ENCODE measurements around the gene MTG1. TPM values are rescaled to one million over a fixed set of nuclear protein-coding genes. Genes with fewer than 3 reads are reported as not detected.

The MTG1 gene
- total and polyA plus RNA-seq, 12 donors, result 17.4 to 36.2 (median 23.8) TPM

- DNase-seq, result no peak
- H3K4me3 ChIP-seq, result peak overlapping the region; percentile 49 to 68 (median 64)
- no peak for TF ChIP-seq CTCF (IDR thresholded peaks at IDR 0.05)
- H3K27ac ChIP-seq, result peak overlapping the region in 8 of 10 donors; percentile 63 to 86 (median 74)
- H3K4me1 ChIP-seq, result peaks cover 4 to 27% (median 15%) of the 10 kb centered on the region in 9 donors
- H3K27me3 ChIP-seq, result no peaks in the 10 kb centered on the region
- H3K36me3 ChIP-seq, result peaks cover 0 to 5% (median 0%) of the 10 kb centered on the region in 9 donors
- 50 to 51% methylated on average over 27 of the region's 27 CpGs for WGBS, 2 donors
- peak in 2 of 8 donors; percentile 1 to 3 for ATAC-seq
- intact Hi-C loops (cut with DNase I), result no loop called here
- peaks cover 0 to 6% (median 0%) of the 10 kb centered on the region in 11 donors for H3K9me3 ChIP-seq
These were observed 37.2 kb upstream of the MTG1 start for GRCh38 chr10:133356549-133357284.

- TF ChIP-seq CTCF (IDR thresholded peaks at IDR 0.05), result no peak
- peak; percentile 58 to 87 (median 80) for ATAC-seq
- DNase-seq, result peak; percentile 64 to 66
- peaks cover 0 to 6% (median 0%) of the 10 kb centered on the region in 11 donors for H3K9me3 ChIP-seq
- peak within 1 kb of the TSS in 9 of 10 donors; percentile 63 to 86 (median 73) for H3K27ac ChIP-seq
- intact Hi-C loops (cut with DNase I), result no loop called here
- H3K27me3 ChIP-seq, result no peaks in the 10 kb centered on the region
- peaks cover 0 to 13% (median 0%) of the 10 kb centered on the region in 9 donors for H3K36me3 ChIP-seq
- WGBS, 2 donors, result 2% methylated on average over 70 to 80 of the region's 83 CpGs
- H3K4me3 ChIP-seq, result peak within 1 kb of the TSS; percentile 49 to 68 (median 64)
- peaks cover 4 to 27% (median 15%) of the 10 kb centered on the region in 9 donors for H3K4me1 ChIP-seq
These were observed 36.4 kb upstream of the MTG1 start, which contains the start of gene FUOM for GRCh38 chr10:133357285-133358161. FUOM (minus strand) TSS chr10:133358019; CDS start chr10:133358007, 12 bp downstream.

GRCh38 chr10:133358162-133358924 is 35.6 kb upstream of the MTG1 start:
- ATAC-seq (peak; percentile 1 to 52 (median 42)), DNase-seq (peak in 1 of 2 donors; percentile 60)
- intact Hi-C loops (cut with DNase I), result no loop called here
- H3K4me1 ChIP-seq, result peaks cover 4 to 27% (median 15%) of the 10 kb centered on the region in 9 donors
- H3K27ac ChIP-seq, result peak overlapping the region in 7 of 10 donors; percentile 39 to 86 (median 47)
- 76 to 90% methylated on average over 30 to 41 of the region's 41 CpGs for WGBS, 2 donors
- peak overlapping the region in 2 of 10 donors; percentile 66 to 68 for H3K4me3 ChIP-seq
- TF ChIP-seq CTCF (IDR thresholded peaks at IDR 0.05), result no peak
- peaks cover 0 to 21% (median 0%) of the 10 kb centered on the region in 9 donors for H3K36me3 ChIP-seq
- H3K27me3 ChIP-seq, result no peaks in the 10 kb centered on the region
- peaks cover 0 to 6% (median 0%) of the 10 kb centered on the region in 11 donors for H3K9me3 ChIP-seq
